Liver (tissue), 3 donors: ENCODE data around the gene SPATA46.

Experiments
- TAF1 ChIP-seq: conservative IDR thresholded peaks from 2 replicates; pipeline ENCODE4 v1.6.1; 2016; ENCODE audit warnings: antibody characterized with exemption, mild to moderate bottlenecking
- TF ChIP-seq, protein P1 (sequence below): fragments of 150-350 bp; IDR thresholded peaks from 2 replicates; pipeline ENCODE4 v1.5.1; 2017; ENCODE audit warnings: improper control_type of control experiment, low read depth, low read length; ENCODE audit not compliant: missing input control
- TF ChIP-seq, protein P2 (sequence below): IDR thresholded peaks from 2 replicates; pipeline ENCODE4 v1.6.1; 2016; ENCODE audit warnings: antibody characterized with exemption
- donor health status: healthy.
- donor health status: healthy.

DNA sequence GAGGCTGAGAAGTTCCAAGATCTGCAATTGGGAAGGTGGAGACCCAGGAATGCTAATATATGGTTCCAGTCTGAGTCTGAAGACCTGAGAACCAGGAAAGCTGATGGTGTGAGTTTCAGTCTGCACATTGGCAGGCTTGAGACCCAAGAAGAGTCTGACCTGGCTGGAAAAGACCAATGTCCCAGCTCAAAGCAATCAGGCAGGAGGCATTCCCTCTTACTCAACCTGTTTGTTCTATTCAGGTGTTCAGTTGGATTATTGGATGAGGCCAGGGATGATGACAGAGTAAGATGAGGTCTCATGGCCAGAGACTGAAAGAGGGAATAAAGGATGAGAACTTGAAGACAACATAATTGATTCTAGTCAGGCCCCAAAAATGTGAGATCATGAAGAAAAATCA lies 50.1 kb downstream of the SPATA46 start:
- TF ChIP-seq TAF1 = no peak
- TF ChIP-seq, protein P1, sequence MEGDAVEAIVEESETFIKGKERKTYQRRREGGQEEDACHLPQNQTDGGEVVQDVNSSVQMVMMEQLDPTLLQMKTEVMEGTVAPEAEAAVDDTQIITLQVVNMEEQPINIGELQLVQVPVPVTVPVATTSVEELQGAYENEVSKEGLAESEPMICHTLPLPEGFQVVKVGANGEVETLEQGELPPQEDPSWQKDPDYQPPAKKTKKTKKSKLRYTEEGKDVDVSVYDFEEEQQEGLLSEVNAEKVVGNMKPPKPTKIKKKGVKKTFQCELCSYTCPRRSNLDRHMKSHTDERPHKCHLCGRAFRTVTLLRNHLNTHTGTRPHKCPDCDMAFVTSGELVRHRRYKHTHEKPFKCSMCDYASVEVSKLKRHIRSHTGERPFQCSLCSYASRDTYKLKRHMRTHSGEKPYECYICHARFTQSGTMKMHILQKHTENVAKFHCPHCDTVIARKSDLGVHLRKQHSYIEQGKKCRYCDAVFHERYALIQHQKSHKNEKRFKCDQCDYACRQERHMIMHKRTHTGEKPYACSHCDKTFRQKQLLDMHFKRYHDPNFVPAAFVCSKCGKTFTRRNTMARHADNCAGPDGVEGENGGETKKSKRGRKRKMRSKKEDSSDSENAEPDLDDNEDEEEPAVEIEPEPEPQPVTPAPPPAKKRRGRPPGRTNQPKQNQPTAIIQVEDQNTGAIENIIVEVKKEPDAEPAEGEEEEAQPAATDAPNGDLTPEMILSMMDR = no peak
- TF ChIP-seq, protein P2, sequence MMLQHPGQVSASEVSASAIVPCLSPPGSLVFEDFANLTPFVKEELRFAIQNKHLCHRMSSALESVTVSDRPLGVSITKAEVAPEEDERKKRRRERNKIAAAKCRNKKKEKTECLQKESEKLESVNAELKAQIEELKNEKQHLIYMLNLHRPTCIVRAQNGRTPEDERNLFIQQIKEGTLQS = no peak
